HCT116 (cell line): ENCODE measurements around the gene PTPRF. TPM values are rescaled to one million over a fixed set of nuclear protein-coding genes. Genes with fewer than 3 reads are reported as not detected.

ENCODE experiments used
- ATAC-seq: fragments of 200-7000 bp; cut with Tn5 transposase; 2 replicates; pipeline ENCODE4 v1.9.1; 2020; ENCODE audit warnings: mild to moderate bottlenecking, moderate library complexity
- BruUV-seq: library from RNA; stranded (reverse); fragments of 400-500 nt; replicated peaks from 2 replicates; lab custom pipeline; 2021; lab: Mats Ljungman, UMichigan
- CTCF ChIA-PET: fragments of 300-600 bp; sonication (Branson Sonifier 250); formaldehyde crosslinking; loops from one replicate; lab custom pipeline; 2021; ENCODE audit warnings: antibody characterized with exemption; lab: Charles Lee
- POLR2A ChIA-PET: fragments of 300-600, 350-600 bp; sonication (Branson Sonifier 250); formaldehyde crosslinking; loops from one replicate; lab custom pipeline; 2021; ENCODE audit warnings: antibody characterized with exemption; lab: Charles Lee
- RAD21 ChIA-PET, 2 experiments: fragments of 300-600 bp; sonication (Branson Sonifier 250); formaldehyde crosslinking; loops; one replicate each; lab custom pipeline; 2023; ENCODE audit warnings: low total read pairs in 2 of 2; ENCODE audit not compliant: uncharacterized antibody in 2 of 2, unreplicated experiment in 2 of 2, low non-redundant PET in 1 of 2; lab: Charles Lee
- DNase-seq: peaks from one replicate; pipeline ENCODE4 v3.0.0-alpha.2; 2010; ENCODE audit warnings: low read depth, low spot score
- H2AFZ ChIP-seq: fragments of 200-600 bp; shearing (Covaris generic), sonication (generic); 2 replicates; pipeline ENCODE4 v1.6.1; 2017; ENCODE audit warnings: low read depth, mixed run types, mixed read lengths, antibody characterized with exemption, low read length; ENCODE audit not compliant: poor library complexity, severe bottlenecking
- H3K27ac ChIP-seq: 2 replicates; pipeline ENCODE4 v1.5.1; 2012; ENCODE audit warnings: low read depth, low read length
- H3K27me3 ChIP-seq: fragments of 200-600 bp; sonication (generic); 2 replicates; pipeline ENCODE4 v1.6.1; 2016; ENCODE audit warnings: mixed run types, low read length, mixed read lengths; ENCODE audit not compliant: insufficient read depth
- H3K36me3 ChIP-seq, 2 experiments: fragments of 200-500 bp in 1 of 2; fragments of 200-600 bp in 1 of 2; sonication (Bioruptor generic) in 1 of 2; sonication (generic) in 1 of 2; 2 replicates each; pipeline versions ENCODE4 v1.5.1 to v1.6.1; 2014 to 2016; ENCODE audit warnings: low read length in 2 of 2, inconsistent platforms in 1 of 2, mixed read lengths in 1 of 2, mixed run types in 1 of 2; ENCODE audit not compliant: insufficient read depth in 2 of 2, control insufficient read depth in 1 of 2
- H3K4me1 ChIP-seq, 2 experiments: fragments of 200-600 bp in 1 of 2; sonication (generic) in 1 of 2; 2 replicates each; pipeline versions ENCODE4 v1.5.1 to v1.6.1; 2012 to 2017; ENCODE audit warnings: low read length in 2 of 2, inconsistent platforms in 1 of 2, mild to moderate bottlenecking in 1 of 2, mixed read lengths in 1 of 2, mixed run types in 1 of 2, moderate library complexity in 1 of 2; ENCODE audit not compliant: insufficient read depth in 2 of 2, control insufficient read depth in 1 of 2
- H3K4me2 ChIP-seq: fragments of 200-600 bp; sonication (generic); 2 replicates; pipeline ENCODE4 v1.6.1; 2017; ENCODE audit warnings: mixed run types, low read length, mixed read lengths
- H3K4me3 ChIP-seq, 2 experiments: fragments of 200-600 bp in 1 of 2; sonication (generic) in 1 of 2; replicated peaks in 1 of 2; 2 replicates each; pipeline ENCODE4 v1.5.1; 2011 to 2016; ENCODE audit warnings: low read length in 2 of 2, control low read depth in 1 of 2, low read depth in 1 of 2, mild to moderate bottlenecking in 1 of 2, mixed read lengths in 1 of 2, mixed run types in 1 of 2
- H3K79me2 ChIP-seq: fragments of 200-600 bp; sonication (generic); 2 replicates; pipeline ENCODE4 v1.6.1; 2017; ENCODE audit warnings: mild to moderate bottlenecking, mixed run types, low read length, moderate library complexity, mixed read lengths; ENCODE audit not compliant: insufficient read depth
- H3K9ac ChIP-seq: fragments of 200-600 bp; sonication (generic); 2 replicates; pipeline ENCODE4 v1.6.1; 2016; ENCODE audit warnings: low read length, mixed read lengths
- H3K9me2 ChIP-seq: fragments of 200-600 bp; sonication (generic), shearing (Covaris generic); 2 replicates; pipeline ENCODE4 v1.6.1; 2017; ENCODE audit warnings: mixed run types, mild to moderate bottlenecking, moderate library complexity; ENCODE audit not compliant: insufficient read depth
- H3K9me3 ChIP-seq, 2 experiments: fragments of 200-500 bp in 1 of 2; fragments of 200-600 bp in 1 of 2; sonication (Bioruptor generic) in 1 of 2; sonication (generic) in 1 of 2; 2 replicates each; pipeline ENCODE4 v1.6.1; 2014 to 2017; ENCODE audit warnings: low read length in 2 of 2, mixed read lengths in 2 of 2, inconsistent platforms in 1 of 2, low read depth in 1 of 2, mild to moderate bottlenecking in 1 of 2, mixed run types in 1 of 2, moderate library complexity in 1 of 2; ENCODE audit not compliant: control insufficient read depth in 1 of 2, insufficient read depth in 1 of 2
- H4K20me1 ChIP-seq: fragments of 200-600 bp; sonication (generic), shearing (Covaris generic); 2 replicates; pipeline ENCODE4 v1.6.1; 2017; ENCODE audit warnings: mixed run types, mild to moderate bottlenecking, moderate library complexity; ENCODE audit not compliant: insufficient read depth
- ATF3 ChIP-seq: IDR thresholded peaks from 2 replicates; pipeline ENCODE4 v1.6.1; 2012
- CEBPB ChIP-seq: IDR thresholded peaks from 2 replicates; pipeline ENCODE4 v1.6.1; 2012; ENCODE audit warnings: low read depth
- EGR1 ChIP-seq: IDR thresholded peaks from 2 replicates; pipeline ENCODE4 v1.6.1; 2012; ENCODE audit warnings: low read depth
- FOSL1 ChIP-seq: IDR thresholded peaks from 2 replicates; pipeline ENCODE4 v1.6.1; 2012; ENCODE audit warnings: low read depth
- POLR2AphosphoS5 ChIP-seq: IDR thresholded peaks from 2 replicates; pipeline ENCODE4 v1.6.1; 2011; ENCODE audit warnings: mild to moderate bottlenecking, low read depth, low read length, moderate library complexity
- RAD21 ChIP-seq: IDR thresholded peaks from 2 replicates; pipeline ENCODE4 v1.6.1; 2012; ENCODE audit warnings: low read depth, mild to moderate bottlenecking
- REST ChIP-seq: IDR thresholded peaks from 2 replicates; pipeline ENCODE4 v1.6.1; 2012; ENCODE audit warnings: low read depth
- SIN3A ChIP-seq: IDR thresholded peaks from 2 replicates; pipeline ENCODE4 v1.6.1; 2012; ENCODE audit warnings: low read depth
- SP1 ChIP-seq: IDR thresholded peaks from 2 replicates; pipeline ENCODE4 v1.6.1; 2012; ENCODE audit warnings: low read depth
- TCF7L2 ChIP-seq: IDR thresholded peaks from 2 replicates; pipeline ENCODE4 v1.7.0; 2011; ENCODE audit warnings: borderline replicate concordance, inconsistent platforms; ENCODE audit not compliant: insufficient read depth, insufficient read length; ENCODE audit errors: extremely low read depth
- ZFX ChIP-seq: fragments of 450-650 bp; IDR thresholded peaks from 2 replicates; pipeline ENCODE4 v1.6.1; 2017
- intact Hi-C: fragments of 100-400 bp; cut with micrococcal nuclease; formaldehyde crosslinking; loops from 2 replicates; pipeline ENCODE4 v1.10.0; 2022
- total RNA-seq: library from RNA; stranded (reverse); gene quantifications from one replicate; pipeline ENCODE4 v1.2.1, GENCODE V29; 2021; ENCODE audit not compliant: unreplicated experiment

Gene PTPRF
- total RNA-seq, 1 experiment from 2014 or later: 224 TPM

GRCh38 chr1:43580039-43580438, 49.4 kb downstream of the PTPRF start:
- Histone ChIP-seq H2AFZ (no peak overlapping the region), H4K20me1 (no peaks in the 10 kb centered on the region), H3K36me3 (peaks cover 9 to 44% of the 10 kb centered on the region in 2 experiments), H3K9me3 (no peaks in the 10 kb centered on the region), H3K27me3 (no peaks in the 10 kb centered on the region), H3K9ac (no peak overlapping the region), H3K27ac (0 out of 2 replicates have a peak overlapping the region, but pooled peaks have one; percentile 25), H3K4me1 (peaks cover 19 to 34% of the 10 kb centered on the region in 2 experiments), H3K4me3 (no peak overlapping the region), H3K9me2 (no peaks in the 10 kb centered on the region), H3K79me2 (peaks cover 23% of the 10 kb centered on the region; the same call in 1 of the 2 replicates), H3K4me2 (no peak overlapping the region)
- intact Hi-C loops: no loop called here
- TF ChIP-seq CEBPB (no peak), RAD21 (no peak), TCF7L2 (no peak), FOSL1 (no peak), SP1 (no peak), ATF3 (no peak), POLR2AphosphoS5 (no peak), EGR1 (no peak), ZFX (no peak), SIN3A (no peak), REST (no peak)
- CTCF ChIA-PET: no interaction called here
- POLR2A ChIA-PET: no interaction called here
- ATAC-seq (no peak), DNase-seq (no peak)
- BruUV-seq: no TSS peak
- RAD21 ChIA-PET: no interaction called here
